GM10266 (cell line): Measurements from ENCODE around the gene FBXW7.

Experiments
- DNase-seq: peaks from one replicate; pipeline ENCODE4 v3.0.0; 2012; ENCODE audit errors: extremely low spot score
- CTCF ChIP-seq: IDR thresholded peaks from 2 replicates; pipeline ENCODE4 v1.5.1; 2012; ENCODE audit warnings: mild to moderate bottlenecking, low read depth; ENCODE audit not compliant: control insufficient read depth, insufficient read depth; ENCODE audit errors: missing control alignments

Gene FBXW7

DNA sequence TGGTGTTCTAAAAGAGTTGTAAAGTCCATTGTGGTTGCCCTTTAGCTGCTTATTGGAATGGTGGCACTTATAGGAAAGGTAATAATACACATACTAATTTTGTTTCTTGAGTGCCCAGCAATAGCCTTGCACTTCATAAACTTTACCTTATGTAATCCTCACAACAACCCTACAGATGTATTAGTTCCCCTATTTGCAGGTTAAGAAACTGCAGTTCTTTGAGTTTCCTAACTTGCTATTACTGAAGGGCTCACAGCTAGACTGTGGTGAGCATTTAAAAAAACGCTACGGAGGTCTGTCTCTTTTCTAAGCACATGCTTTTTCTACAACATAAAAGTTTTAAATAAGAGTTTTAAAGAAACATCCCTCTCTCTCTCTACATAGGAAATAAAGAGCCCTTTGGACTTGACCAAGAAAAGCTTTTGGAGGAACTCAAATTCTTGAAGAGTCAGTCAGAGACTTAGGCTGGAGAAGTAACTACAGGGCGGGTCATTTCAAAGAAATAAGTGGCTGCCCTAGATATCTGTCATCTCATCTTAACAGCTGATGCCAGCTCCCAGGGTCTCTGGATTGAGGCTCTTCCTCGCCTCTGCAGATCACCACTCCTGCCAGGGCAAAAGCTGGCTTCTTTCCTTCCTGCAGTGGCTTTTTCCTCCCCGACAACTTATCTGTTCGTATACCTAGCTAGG, 42.0 kb upstream of the FBXW7 start:
- TF ChIP-seq CTCF: no peak
- peak; percentile 20 for DNase-seq

DNA sequence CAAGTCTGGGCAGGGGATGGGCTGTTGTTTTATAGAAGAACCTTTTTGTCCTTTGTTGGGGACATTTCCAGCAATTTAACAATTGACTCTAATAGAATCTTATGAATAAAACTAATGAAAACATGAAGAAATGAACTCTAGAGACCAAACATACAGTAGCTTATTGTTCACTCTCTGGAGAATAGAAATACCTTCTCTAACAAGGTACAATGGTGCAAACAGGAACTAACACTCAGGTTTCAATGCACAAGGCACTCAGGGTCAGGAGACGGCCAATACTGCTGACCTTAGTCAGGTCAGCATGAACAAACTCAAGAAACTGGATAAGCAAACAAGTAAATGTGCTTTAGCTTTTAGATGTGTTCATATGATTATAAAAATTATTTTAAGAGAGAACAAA, 39.6 kb upstream of the FBXW7 start:
- no peak for TF ChIP-seq CTCF
- DNase-seq: no peak

DNA sequence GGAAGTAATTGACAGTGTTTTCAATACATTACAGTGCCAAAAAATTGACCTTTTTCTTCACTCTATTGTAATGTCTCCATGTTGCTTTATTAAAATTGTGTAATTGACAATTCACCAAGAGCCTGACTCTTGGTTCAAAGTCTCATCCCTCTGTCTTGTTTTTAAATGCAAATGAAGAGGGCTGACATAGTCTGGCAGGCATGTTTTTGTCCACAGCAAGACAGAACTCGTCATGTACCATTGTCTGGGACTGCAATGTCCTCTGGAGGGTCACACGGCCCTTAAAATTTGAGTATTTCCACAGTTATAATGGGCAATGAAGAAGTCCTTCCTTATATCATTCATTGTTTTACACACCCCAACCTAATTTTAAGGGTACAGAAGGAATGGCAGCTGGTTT, 38.0 kb upstream of the FBXW7 start:
- no peak for TF ChIP-seq CTCF
- DNase-seq: no peak

DNA sequence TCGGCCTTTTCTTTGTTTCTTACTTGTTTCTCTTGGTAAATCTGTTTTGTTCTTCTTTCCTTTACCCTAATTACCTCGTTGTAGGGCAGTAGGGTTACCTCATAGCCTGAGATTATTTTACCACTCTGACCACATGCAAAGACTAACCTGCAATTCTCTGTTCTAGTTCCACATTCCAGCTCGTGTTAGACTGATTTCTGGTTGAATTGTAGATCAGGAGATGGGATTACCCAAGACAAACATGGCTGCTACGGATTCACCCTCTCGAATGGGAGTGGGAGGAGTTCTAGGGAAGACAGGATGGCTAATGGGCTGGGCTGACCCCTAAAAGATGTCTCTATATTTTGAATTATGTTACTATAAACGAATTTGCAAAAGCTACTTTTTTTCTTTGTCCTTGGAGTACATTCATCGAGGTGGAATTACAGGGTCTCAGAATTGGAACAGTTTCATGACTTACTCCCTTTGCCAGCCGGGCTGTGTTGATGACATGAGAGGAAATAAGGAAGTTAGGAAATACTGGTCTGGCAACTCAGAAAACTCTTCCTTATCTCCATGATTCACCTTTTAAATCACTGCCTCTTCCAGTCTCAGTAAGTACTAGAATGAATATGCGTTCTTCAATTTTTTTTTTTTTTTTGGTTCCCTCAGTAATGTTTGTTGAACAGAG, 36.7 kb upstream of the FBXW7 start:
- DNase-seq: no peak
- TF ChIP-seq CTCF: no peak

- no peak for TF ChIP-seq CTCF
- no peak for DNase-seq
Observed at GRCh38 chr4:152571770-152572169, 35.9 kb upstream of the FBXW7 start.

- DNase-seq: no peak
- TF ChIP-seq CTCF: no peak
Observed at GRCh38 chr4:152571296-152571695, 35.4 kb upstream of the FBXW7 start.

DNA sequence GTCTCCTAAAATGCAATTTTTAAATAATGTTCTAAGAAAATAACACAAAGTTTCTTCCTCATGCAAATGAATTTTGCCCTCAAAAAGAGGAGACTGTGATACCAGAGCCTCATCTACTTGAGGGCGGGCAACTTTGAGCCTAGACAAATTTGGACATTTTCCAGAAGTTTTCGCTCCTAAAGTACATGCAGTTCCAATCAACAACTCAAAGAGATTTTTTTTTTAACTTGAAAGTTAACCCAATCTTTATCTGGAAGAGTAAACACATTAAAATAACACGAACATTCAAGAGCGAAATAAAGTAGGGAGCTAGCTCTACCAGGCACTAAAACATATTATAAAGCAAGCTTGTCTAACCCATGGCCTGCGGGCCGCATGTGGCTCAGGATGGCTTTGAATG, 29.4 kb upstream of the FBXW7 start:
- DNase-seq: no peak
- no peak for TF ChIP-seq CTCF
